Hepatocyte (in vitro differentiated cells): ENCODE data around the gene SLC16A2. TPM values are rescaled to one million over a fixed set of nuclear protein-coding genes. Genes with fewer than 3 reads are reported as not detected.

Experiments
- DNase-seq: peaks from one replicate; pipeline ENCODE4 v3.0.0-alpha.2; 2016; ENCODE audit warnings: low spot score
- H2AFZ ChIP-seq: fragments of 200-600 bp; sonication (generic); 2 replicates; pipeline ENCODE4 v1.6.0; 2016; ENCODE audit warnings: antibody characterized with exemption, mild to moderate bottlenecking
- H3K27ac ChIP-seq: fragments of 200-600 bp; sonication (generic); 2 replicates; pipeline ENCODE4 v1.5.1; 2016; ENCODE audit warnings: mild to moderate bottlenecking
- H3K27me3 ChIP-seq: fragments of 200-600 bp; sonication (generic); 2 replicates; pipeline ENCODE4 v1.6.1; 2016
- H3K36me3 ChIP-seq: fragments of 200-600 bp; sonication (generic); replicated peaks from 2 replicates; pipeline ENCODE4 v1.5.1; 2016; ENCODE audit warnings: low read depth; ENCODE audit not compliant: insufficient read depth
- H3K4me1 ChIP-seq: fragments of 200-600 bp; sonication (generic); 2 replicates; pipeline ENCODE4 v1.5.1; 2016; ENCODE audit warnings: mild to moderate bottlenecking, moderate library complexity; ENCODE audit not compliant: insufficient read depth
- H3K4me2 ChIP-seq: fragments of 200-600 bp; sonication (generic); 2 replicates; pipeline ENCODE4 v1.6.0; 2016
- H3K4me3 ChIP-seq: fragments of 200-600 bp; sonication (generic); 2 replicates; pipeline ENCODE4 v1.5.1; 2016; ENCODE audit warnings: mild to moderate bottlenecking
- H3K79me2 ChIP-seq: fragments of 200-600 bp; sonication (generic); 2 replicates; pipeline ENCODE4 v1.6.0; 2017; ENCODE audit warnings: mild to moderate bottlenecking
- H3K9me2 ChIP-seq: fragments of 200-600 bp; sonication (generic); replicated peaks from 2 replicates; pipeline ENCODE4 v1.6.0; 2017; ENCODE audit warnings: mild to moderate bottlenecking; ENCODE audit not compliant: insufficient read depth
- H3K9me3 ChIP-seq: fragments of 200-600 bp; sonication (generic); 2 replicates; pipeline ENCODE4 v1.5.1; 2016; ENCODE audit warnings: low read depth, mild to moderate bottlenecking
- H4K20me1 ChIP-seq: fragments of 200-600 bp; sonication (generic); 2 replicates; pipeline ENCODE4 v1.6.0; 2016; ENCODE audit warnings: mild to moderate bottlenecking; ENCODE audit not compliant: insufficient read depth, poor library complexity, severe bottlenecking
- CTCF ChIP-seq: fragments of 200-600 bp; sonication (generic); IDR thresholded peaks from 2 replicates; pipeline ENCODE4 v1.5.1; 2016; ENCODE audit warnings: antibody characterized with exemption, mild to moderate bottlenecking; ENCODE audit not compliant: poor library complexity
- EZH2 ChIP-seq: fragments of 200-600 bp; sonication (generic); IDR thresholded peaks from 2 replicates; pipeline ENCODE4 v1.6.1; 2016; ENCODE audit warnings: antibody characterized with exemption, mild to moderate bottlenecking, borderline replicate concordance
- EZH2phosphoT487 ChIP-seq: fragments of 200-600 bp; sonication (generic); IDR thresholded peaks from one replicate; pipeline ENCODE4 v1.6.1; 2018; ENCODE audit warnings: antibody characterized with exemption, mild to moderate bottlenecking, low read depth, moderate library complexity; ENCODE audit not compliant: unreplicated experiment, severe bottlenecking
- WGBS: methylation state at CpG from one replicate; pipeline ENCODE4 v1.1.6; 2016; ENCODE audit warnings: low lambda C conversion rate; ENCODE audit errors: missing lambda C conversion rate; 5-methylcytosine and 5-hydroxymethylcytosine counted together
- polyA plus RNA-seq: library from polyadenylated mRNA; unstranded; fragments of >200 nt; fragmentation: Nextera tagmentation; extraction: Ambion mirVana; gene quantifications from 2 replicates; pipeline ENCODE4 v1.2.1, GENCODE V29; 2016
- total RNA-seq: library from RNA; depleted of rRNA; stranded (reverse); fragments of >200 nt; gene quantifications from 2 replicates; pipeline ENCODE4 v1.2.3, GENCODE V29; 2014

SLC16A2 gene
- total and polyA plus RNA-seq, 2 experiments from 2014 or later = 7.7 to 11.2 TPM

DNA sequence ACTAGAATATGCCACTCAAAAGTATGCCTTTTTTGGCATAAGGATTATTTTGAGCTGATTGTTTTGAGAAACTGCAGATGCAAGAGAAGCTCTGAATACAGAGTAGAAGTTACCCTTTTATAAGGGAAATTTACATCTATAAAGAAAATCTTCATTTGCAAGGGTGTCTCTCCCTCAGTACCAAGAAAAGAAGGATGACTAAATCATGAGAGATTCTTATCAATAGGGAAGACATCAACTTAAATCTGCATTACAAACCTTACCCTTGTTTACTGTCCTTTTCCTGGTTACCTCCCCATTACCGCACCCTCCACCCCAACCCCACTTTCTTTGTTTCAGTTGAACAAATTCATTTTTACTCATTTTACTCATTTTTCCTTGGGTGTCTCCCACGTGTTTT is 130.6 kb downstream of the SLC16A2 start:
- Histone ChIP-seq H4K20me1 (no peaks in the 10 kb centered on the region), H3K4me2 (no peak overlapping the region), H3K9me2 (no peaks in the 10 kb centered on the region), H3K4me3 (no peak overlapping the region), H3K9me3 (no peaks in the 10 kb centered on the region), H3K4me1 (no peaks in the 10 kb centered on the region), H3K79me2 (no peaks in the 10 kb centered on the region), H3K27me3 (no peaks in the 10 kb centered on the region), H2AFZ (no peak overlapping the region), H3K36me3 (no peaks in the 10 kb centered on the region), H3K27ac (no peak overlapping the region)
- no peak for TF ChIP-seq CTCF
- TF ChIP-seq EZH2phosphoT487 = no peak
- TF ChIP-seq EZH2 = no peak
- no peak for DNase-seq
- WGBS = 37% methylated on average over 2 of the region's 2 CpGs

DNA sequence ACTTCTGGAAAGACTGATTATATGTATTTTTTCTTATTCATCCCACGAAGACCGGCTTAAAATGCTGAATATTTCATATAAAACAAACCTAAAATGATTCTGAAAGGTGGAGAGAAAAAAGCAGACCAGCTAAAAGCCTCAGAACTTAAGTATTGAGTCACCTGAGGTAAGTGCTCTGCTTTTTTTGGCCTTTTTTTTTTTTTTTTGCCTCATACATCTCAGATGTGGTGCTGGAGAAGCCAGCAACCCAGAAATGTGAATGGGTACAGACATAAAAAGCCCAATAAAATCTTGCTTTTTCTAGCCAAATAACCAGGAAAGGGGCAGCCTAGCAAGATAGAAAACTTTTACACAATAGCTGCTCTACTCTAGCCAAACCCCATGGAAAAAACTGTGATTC is 136.1 kb downstream of the SLC16A2 start:
- 55% methylated on average over 2 of the region's 2 CpGs for WGBS
- Histone ChIP-seq H3K79me2 (no peaks in the 10 kb centered on the region), H3K4me3 (no peak overlapping the region), H3K9me2 (no peaks in the 10 kb centered on the region), H3K4me1 (no peaks in the 10 kb centered on the region), H4K20me1 (no peaks in the 10 kb centered on the region), H2AFZ (no peak overlapping the region), H3K4me2 (no peak overlapping the region), H3K27ac (no peak overlapping the region), H3K36me3 (no peaks in the 10 kb centered on the region), H3K9me3 (no peaks in the 10 kb centered on the region), H3K27me3 (no peaks in the 10 kb centered on the region)
- no peak for TF ChIP-seq EZH2phosphoT487
- TF ChIP-seq EZH2 = no peak
- no peak for TF ChIP-seq CTCF
- DNase-seq = no peak

DNA sequence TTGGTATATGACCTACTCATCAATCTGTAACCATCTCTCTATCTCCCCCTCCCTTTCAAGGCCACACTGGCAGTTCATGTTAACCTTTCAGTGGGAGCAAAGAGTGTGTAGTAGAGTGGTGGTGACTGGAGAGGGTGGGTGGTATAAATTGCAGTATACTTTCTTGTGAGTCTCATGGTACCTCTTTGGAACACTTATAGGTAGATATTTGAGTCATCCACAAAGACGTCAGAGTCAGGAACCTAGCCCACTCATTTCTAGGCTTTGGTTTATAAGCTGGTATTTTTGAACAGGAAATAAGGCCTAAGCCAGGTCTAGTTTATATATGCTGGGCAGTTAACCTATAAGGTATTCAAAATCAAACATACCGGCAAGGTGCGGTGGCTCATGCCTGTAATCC is 156.8 kb downstream of the SLC16A2 start:
- Histone ChIP-seq H3K27ac (no peak overlapping the region), H3K79me2 (no peaks in the 10 kb centered on the region), H3K9me3 (no peaks in the 10 kb centered on the region), H2AFZ (no peak overlapping the region), H3K4me3 (no peak overlapping the region), H4K20me1 (no peaks in the 10 kb centered on the region), H3K27me3 (no peaks in the 10 kb centered on the region), H3K9me2 (no peaks in the 10 kb centered on the region), H3K36me3 (no peaks in the 10 kb centered on the region), H3K4me2 (no peak overlapping the region), H3K4me1 (no peaks in the 10 kb centered on the region)
- WGBS = 93% methylated on average over 3 of the region's 3 CpGs
- TF ChIP-seq EZH2phosphoT487 (no peak), CTCF (no peak), EZH2 (no peak)
- no peak for DNase-seq

- H3K4me3 ChIP-seq = no peak overlapping the region
- H3K4me2 ChIP-seq = no peak overlapping the region
- DNase-seq = no peak
- H4K20me1 ChIP-seq = no peaks in the 10 kb centered on the region
- 41% methylated on average over 3 of the region's 3 CpGs for WGBS
- H3K9me2 ChIP-seq = no peaks in the 10 kb centered on the region
- TF ChIP-seq CTCF (no peak), EZH2phosphoT487 (no peak), EZH2 (no peak)
- no peak overlapping the region for H3K27ac ChIP-seq
- no peaks in the 10 kb centered on the region for H3K36me3 ChIP-seq
- H3K9me3 ChIP-seq = no peaks in the 10 kb centered on the region
- no peaks in the 10 kb centered on the region for H3K27me3 ChIP-seq
- H2AFZ ChIP-seq = no peak overlapping the region
- no peaks in the 10 kb centered on the region for H3K79me2 ChIP-seq
- no peaks in the 10 kb centered on the region for H3K4me1 ChIP-seq
These were observed 158.4 kb downstream of the SLC16A2 start for GRCh38 chrX:74579597-74580198.
